LNCAP (cell line): ENCODE data around the gene TXNDC17.

Source experiments
- CTCF ChIP-seq: fragments of 450-650 bp; IDR thresholded peaks from 2 replicates; pipeline ENCODE4 v1.5.1; 2017; ENCODE audit warnings: mild to moderate bottlenecking

TXNDC17 gene

GRCh38 chr17:6661464-6661848 lies 20.6 kb downstream of the TXNDC17 start:
- TF ChIP-seq CTCF = no peak

- TF ChIP-seq CTCF = peak; percentile 94
Measured at GRCh38 chr17:6666077-6666521, 25.2 kb downstream of the TXNDC17 start.

- TF ChIP-seq CTCF = no peak
Measured at GRCh38 chr17:6666557-6666956, 25.7 kb downstream of the TXNDC17 start.

GRCh38 chr17:6667516-6667915 lies 26.7 kb downstream of the TXNDC17 start:
- TF ChIP-seq CTCF = no peak

- no peak for TF ChIP-seq CTCF
Measured at GRCh38 chr17:6668219-6668618, 27.4 kb downstream of the TXNDC17 start.

- no peak for TF ChIP-seq CTCF
Measured at GRCh38 chr17:6668727-6669425, 28.0 kb downstream of the TXNDC17 start.

- TF ChIP-seq CTCF = no peak
Measured at GRCh38 chr17:6669479-6670212, 28.8 kb downstream of the TXNDC17 start.
